T-cell (primary cell): ENCODE results near the gene AKAP13. TPM values are rescaled to one million over a fixed set of nuclear protein-coding genes. Genes with fewer than 3 reads are reported as not detected.

Source experiments
- ATAC-seq, 4 experiments: fragments of 200-7000 bp in 3 of 4; fragments of 150-1000 bp in 1 of 4; cut with Tn5 transposase; replicated peaks in 1 of 4; 1 replicate in 3 of 4; 2 replicates in 1 of 4; pipeline ENCODE4 v1.10.0; 2021; ENCODE audit warnings: moderate library complexity in 3 of 4, mild to moderate bottlenecking in 2 of 4, moderate number of reproducible peaks in 1 of 4
- CTCF ChIA-PET, 2 donors: fragments of 300-600 bp; sonication (Branson Sonifier 250); formaldehyde crosslinking; loops; one replicate each; lab custom pipeline; 2022; ENCODE audit warnings: antibody characterized with exemption in 2 of 2; lab: Charles Lee
- POLR2A ChIA-PET, 2 donors: fragments of 300-600 bp; sonication (Branson Sonifier 250); formaldehyde crosslinking; loops; one replicate each; lab custom pipeline; 2022; ENCODE audit warnings: antibody characterized with exemption in 2 of 2; lab: Charles Lee
- DNase-seq, 35 experiments: peaks; one replicate each; pipeline versions ENCODE4 v3.0.0 to v3.0.0-alpha.2; 2013 to 2023
- H3K27ac ChIP-seq: one replicate; pipeline ENCODE4 v1.5.1; 2013; ENCODE audit warnings: low read length
- H3K27me3 ChIP-seq, 2 experiments: replicated peaks in 1 of 2; 1 replicate in 1 of 2; 2 replicates in 1 of 2; pipeline versions ENCODE4 v1.6.1 to v1.7.0; 2013; ENCODE audit warnings: low read length in 1 of 2, mixed read lengths in 1 of 2; ENCODE audit not compliant: control insufficient read depth in 2 of 2, insufficient read depth in 2 of 2; ENCODE audit errors: extremely low read depth in 1 of 2
- H3K36me3 ChIP-seq, 2 donors: 1 replicate in 1 of 2; 2 replicates in 1 of 2; pipeline versions ENCODE4 v1.6.1 to v1.7.0; 2013; ENCODE audit warnings: low read length in 1 of 2; ENCODE audit not compliant: control insufficient read depth in 2 of 2, insufficient read depth in 1 of 2; ENCODE audit errors: extremely low read depth in 1 of 2
- H3K4me1 ChIP-seq, 2 experiments: 1 replicate in 1 of 2; 2 replicates in 1 of 2; pipeline versions ENCODE4 v1.6.1 to v1.7.0; 2013; ENCODE audit warnings: low read length in 2 of 2, mixed read lengths in 1 of 2; ENCODE audit not compliant: insufficient read depth in 2 of 2, control insufficient read depth in 1 of 2; ENCODE audit errors: extremely low read depth in 1 of 2
- H3K4me3 ChIP-seq, 2 donors: 1 replicate in 1 of 2; 2 replicates in 1 of 2; pipeline versions ENCODE4 v1.5.1 to v1.7.0; 2013; ENCODE audit warnings: mild to moderate bottlenecking in 2 of 2, low read length in 1 of 2, moderate library complexity in 1 of 2; ENCODE audit not compliant: control insufficient read depth in 1 of 2; ENCODE audit errors: extremely low read depth in 1 of 2
- H3K9me3 ChIP-seq: 2 replicates; pipeline ENCODE4 v1.7.0; 2013
- H3K27ac Mint-ChIP-seq, 2 donors: one replicate each; pipeline ENCODE4 v1.8.0; 2020 to 2021; ENCODE audit warnings: mild to moderate bottlenecking in 2 of 2, mixed read lengths in 2 of 2
- H3K27me3 Mint-ChIP-seq, 2 donors: one replicate each; pipeline ENCODE4 v1.8.0; 2021 to 2022; ENCODE audit warnings: mixed read lengths in 2 of 2
- H3K36me3 Mint-ChIP-seq: one replicate; pipeline ENCODE4 v1.8.0; 2021; ENCODE audit warnings: mixed read lengths
- H3K4me1 Mint-ChIP-seq, 3 donors: one replicate each; pipeline ENCODE4 v1.8.0; 2020 to 2022; ENCODE audit warnings: mixed read lengths in 3 of 3, mild to moderate bottlenecking in 1 of 3
- H3K4me3 Mint-ChIP-seq, 3 donors: one replicate each; pipeline ENCODE4 v1.8.0; 2020 to 2022; ENCODE audit warnings: mild to moderate bottlenecking in 3 of 3, mixed read lengths in 3 of 3, moderate library complexity in 3 of 3
- H3K9me3 Mint-ChIP-seq, 3 donors: one replicate each; pipeline ENCODE4 v1.8.0; 2020 to 2022; ENCODE audit warnings: mixed read lengths in 3 of 3
- whole genome bisulfite sequencing: methylation state at CpG from one replicate; pipeline ENCODE4 v1.1.5; 2013; ENCODE audit warnings: missing lambda C conversion rate; ENCODE audit not compliant: insufficient coverage; 5-methylcytosine and 5-hydroxymethylcytosine counted together
- total RNA-seq, 35 experiments: library from RNA in 6 of 35; stranded (reverse) in 6 of 35; fragments of 120-200 nt in 1 of 35; gene quantifications; one replicate each; pipeline versions ENCODE4 v1.2.1 to v1.2.4 and lab custom pipeline; 2013 to 2026

Gene AKAP13
- total RNA-seq, 5 donors from 2014 or later (not counting 1 experiment from before 2014, with no cell fraction given) = 232 to 391 (median 281) TPM

- DNase-seq (no peak), ATAC-seq (no peak)
- H3K27ac Mint-ChIP-seq = no peak overlapping the region
- no peaks in the 10 kb centered on the region for H3K9me3 Mint-ChIP-seq
- H3K27me3 Mint-ChIP-seq = no peaks in the 10 kb centered on the region
- H3K4me1 ChIP-seq = no peaks in the 10 kb centered on the region
- H3K36me3 Mint-ChIP-seq = peaks cover 11% of the 10 kb centered on the region
- peaks cover 0 to 6% (median 4%) of the 10 kb centered on the region in 3 donors for H3K4me1 Mint-ChIP-seq
- no peak overlapping the region for H3K4me3 ChIP-seq
- 97% methylated on average over 11 of the region's 13 CpGs for WGBS
- CTCF ChIA-PET = no interaction called here
- H3K4me3 Mint-ChIP-seq = no peak overlapping the region
- peaks cover 13 to 18% of the 10 kb centered on the region in 2 donors for H3K36me3 ChIP-seq
- H3K9me3 ChIP-seq = no peaks in the 10 kb centered on the region
- H3K27me3 ChIP-seq = no peaks in the 10 kb centered on the region
- POLR2A ChIA-PET = no interaction called here
- H3K27ac ChIP-seq = no peak overlapping the region
Observed at GRCh38 chr15:85759376-85759775, 379.0 kb downstream of the AKAP13 start.

- H3K27me3 ChIP-seq = no peaks in the 10 kb centered on the region
- no peaks in the 10 kb centered on the region for H3K4me1 ChIP-seq
- Mint-ChIP-seq H3K4me3 (no peak overlapping the region), H3K27me3 (no peaks in the 10 kb centered on the region), H3K36me3 (peaks cover 11% of the 10 kb centered on the region), H3K9me3 (no peaks in the 10 kb centered on the region), H3K4me1 (no peaks in the 10 kb centered on the region), H3K27ac (no peak overlapping the region)
- WGBS = 90% methylated on average over 4 of the region's 6 CpGs
- DNase-seq (no peak), ATAC-seq (no peak)
- peaks cover 13 to 18% of the 10 kb centered on the region in 2 donors for H3K36me3 ChIP-seq
- H3K27ac ChIP-seq = no peak overlapping the region
- no peak overlapping the region for H3K4me3 ChIP-seq
- ChIA-PET POLR2A (no interaction called here), CTCF (no interaction called here)
- no peaks in the 10 kb centered on the region for H3K9me3 ChIP-seq
Observed at GRCh38 chr15:85760049-85760448, 379.6 kb downstream of the AKAP13 start.

DNA sequence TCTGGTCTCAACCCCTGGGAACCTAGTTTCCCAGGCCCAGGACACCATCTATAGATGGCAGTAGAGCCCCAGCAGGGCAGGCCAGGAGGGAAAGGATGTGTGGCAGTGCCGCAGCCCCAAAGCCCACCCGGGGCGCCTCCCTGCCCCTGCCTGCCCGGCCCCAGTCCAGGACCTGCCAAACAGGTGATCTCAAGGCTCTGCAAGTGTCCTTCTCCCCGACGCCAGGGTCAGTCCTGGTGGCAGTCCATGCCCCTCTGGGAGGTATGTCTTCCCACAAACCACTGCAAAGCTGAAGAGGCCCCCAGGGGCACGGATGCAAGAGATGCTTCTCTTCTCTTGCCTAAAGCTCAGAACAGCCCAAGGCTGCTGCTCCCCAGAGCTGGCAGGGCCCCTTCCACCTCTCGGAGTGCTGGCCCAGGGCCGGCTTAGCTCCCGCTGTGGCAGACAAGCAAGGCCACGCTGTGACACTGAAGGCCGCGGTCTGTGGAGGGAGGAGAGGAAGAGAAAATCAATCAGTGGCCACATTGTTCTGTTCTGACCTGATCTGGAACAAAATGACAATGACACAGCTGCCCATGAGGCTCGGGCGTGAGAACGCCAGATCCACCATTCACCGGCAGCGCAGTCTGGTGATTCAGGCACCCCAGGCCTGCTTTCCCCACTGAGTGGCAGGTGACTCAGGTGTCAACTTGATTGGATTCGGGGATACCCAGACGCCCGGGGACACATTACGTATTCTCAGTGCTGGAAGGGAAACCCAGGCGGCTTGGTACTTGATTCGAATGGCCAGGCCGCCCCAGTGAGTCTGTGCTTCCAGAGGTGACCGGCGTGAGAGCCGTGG is 380.3 kb downstream of the AKAP13 start:
- no peaks in the 10 kb centered on the region for H3K4me1 Mint-ChIP-seq
- peaks cover 11% of the 10 kb centered on the region for H3K36me3 Mint-ChIP-seq
- H3K27ac Mint-ChIP-seq = no peak overlapping the region
- H3K36me3 ChIP-seq = peaks cover 13 to 15% of the 10 kb centered on the region in 2 donors
- ChIA-PET CTCF (no interaction called here), POLR2A (no interaction called here)
- no peak overlapping the region for H3K4me3 Mint-ChIP-seq
- no peak overlapping the region for H3K4me3 ChIP-seq
- no peak for DNase-seq
- 98% methylated on average over 23 of the region's 28 CpGs for WGBS
- no peak overlapping the region for H3K27ac ChIP-seq
- H3K4me1 ChIP-seq = no peaks in the 10 kb centered on the region
- no peaks in the 10 kb centered on the region for H3K27me3 Mint-ChIP-seq
- H3K9me3 Mint-ChIP-seq = no peaks in the 10 kb centered on the region
- H3K27me3 ChIP-seq = no peaks in the 10 kb centered on the region
- H3K9me3 ChIP-seq = no peaks in the 10 kb centered on the region
- ATAC-seq = no peak

- H3K4me3 ChIP-seq = no peak overlapping the region
- no peak for ATAC-seq
- no peaks in the 10 kb centered on the region for H3K27me3 ChIP-seq
- peaks cover 13 to 15% of the 10 kb centered on the region in 2 donors for H3K36me3 ChIP-seq
- POLR2A ChIA-PET = no interaction called here
- H3K9me3 Mint-ChIP-seq = no peaks in the 10 kb centered on the region
- H3K27ac Mint-ChIP-seq = no peak overlapping the region
- no peak for DNase-seq
- peaks cover 0 to 6% (median 2%) of the 10 kb centered on the region in 3 donors for H3K4me1 Mint-ChIP-seq
- H3K36me3 Mint-ChIP-seq = peaks cover 11% of the 10 kb centered on the region
- CTCF ChIA-PET = interaction anchor here in 1 of 2 donors (0.5 kb wide), 1 partner anchor 79 kb away, joined by 3 read pairs; no protein-coding TSS in a partner anchor
- 67% methylated on average over 1 of the region's 9 CpGs for WGBS
- H3K4me3 Mint-ChIP-seq = no peak overlapping the region
- no peaks in the 10 kb centered on the region for H3K27me3 Mint-ChIP-seq
- no peaks in the 10 kb centered on the region for H3K9me3 ChIP-seq
- no peak overlapping the region for H3K27ac ChIP-seq
- H3K4me1 ChIP-seq = no peaks in the 10 kb centered on the region
Observed at GRCh38 chr15:85761635-85762034, 381.2 kb downstream of the AKAP13 start.

GRCh38 chr15:85762039-85762755 is 381.8 kb downstream of the AKAP13 start:
- peaks cover 0 to 12% (median 4%) of the 10 kb centered on the region in 3 donors for H3K4me1 Mint-ChIP-seq
- Histone ChIP-seq H3K4me1 (no peaks in the 10 kb centered on the region), H3K27ac (no peak overlapping the region), H3K36me3 (peaks cover 13 to 15% of the 10 kb centered on the region in 2 donors), H3K27me3 (no peaks in the 10 kb centered on the region), H3K9me3 (no peaks in the 10 kb centered on the region), H3K4me3 (no peak overlapping the region)
- DNase-seq = no peak
- no peaks in the 10 kb centered on the region for H3K9me3 Mint-ChIP-seq
- no peak for ATAC-seq
- H3K36me3 Mint-ChIP-seq = peaks cover 11% of the 10 kb centered on the region
- ChIA-PET CTCF (interaction anchor here in 1 of 2 donors (0.5 kb wide), 1 partner anchor 79 kb away, joined by 3 read pairs; no protein-coding TSS in a partner anchor), POLR2A (no interaction called here)
- no peaks in the 10 kb centered on the region for H3K27me3 Mint-ChIP-seq
- 88% methylated on average over 10 of the region's 15 CpGs for WGBS
- no peak overlapping the region for H3K27ac Mint-ChIP-seq
- no peak overlapping the region for H3K4me3 Mint-ChIP-seq

GRCh38 chr15:85762756-85763127 is 382.3 kb downstream of the AKAP13 start:
- no peak overlapping the region for H3K27ac Mint-ChIP-seq
- no peak overlapping the region for H3K4me3 Mint-ChIP-seq
- no peaks in the 10 kb centered on the region for H3K27me3 Mint-ChIP-seq
- no peaks in the 10 kb centered on the region for H3K4me1 ChIP-seq
- POLR2A ChIA-PET = interaction anchor here in 1 of 2 donors (0.6 kb wide), 1 partner anchor 676 kb away, joined by 3 read pairs; no protein-coding TSS in a partner anchor
- ATAC-seq = no peak
- H3K4me1 Mint-ChIP-seq = peaks cover 2 to 16% (median 7%) of the 10 kb centered on the region in 3 donors
- no peak overlapping the region for H3K27ac ChIP-seq
- peaks cover 14% of the 10 kb centered on the region for H3K36me3 Mint-ChIP-seq
- CTCF ChIA-PET = no interaction called here
- peaks cover 13 to 15% of the 10 kb centered on the region in 2 donors for H3K36me3 ChIP-seq
- DNase-seq = no peak
- no peaks in the 10 kb centered on the region for H3K9me3 ChIP-seq
- WGBS = 98% methylated on average over 8 of the region's 8 CpGs
- no peaks in the 10 kb centered on the region for H3K27me3 ChIP-seq
- H3K9me3 Mint-ChIP-seq = no peaks in the 10 kb centered on the region
- no peak overlapping the region for H3K4me3 ChIP-seq
